ENCODE measurements around the gene PTRH1. TPM values are rescaled to one million over a fixed set of nuclear protein-coding genes. Genes with fewer than 3 reads are reported as not detected.

The PTRH1 gene
- total and polyA plus RNA-seq, 2 donors from 2014 or later = 20.5 to 41.3 TPM

DNA sequence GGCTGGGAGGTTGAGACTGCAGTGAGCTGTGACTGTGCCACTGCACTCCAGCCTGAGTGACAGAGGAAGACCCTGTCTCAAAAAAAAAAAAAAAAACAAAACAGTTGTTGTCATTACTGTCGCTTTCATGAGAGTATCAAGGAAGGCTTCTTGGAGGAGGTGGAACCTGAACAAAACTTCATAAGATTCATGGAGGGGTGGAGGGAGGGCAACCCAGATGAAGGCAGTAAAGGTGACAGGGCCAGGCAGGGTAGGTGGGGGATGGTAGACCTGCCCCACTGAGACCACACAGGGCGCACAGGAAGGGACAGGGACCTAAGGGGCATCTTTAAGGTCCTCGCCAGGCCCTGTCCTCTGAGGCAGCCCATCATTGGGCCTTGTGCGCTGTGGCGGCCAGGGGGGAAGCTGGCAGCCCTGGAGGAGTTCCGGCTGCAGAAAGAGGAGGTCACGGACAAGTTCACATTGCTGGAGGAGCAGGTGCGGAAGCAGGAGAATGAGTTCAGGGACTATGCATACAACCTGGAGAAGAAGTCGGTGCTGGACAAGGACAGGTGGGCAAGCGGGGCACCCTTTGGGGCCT lies 5.2 kb downstream of the PTRH1 start:
- no peaks in the 10 kb centered on the region for H3K36me3 ChIP-seq (ENCODE audit: control insufficient read depth in 2 of 3, insufficient read depth in 3 of 3, low read length in 3 of 3)
- DNase-seq (peak in 3 of 5 donors; percentile 25 to 48 (median 43)), FAIRE-seq (no peak)
- no peak overlapping the region for H3K9ac ChIP-seq (ENCODE audit: low read length in 3 of 3)
- H3K4me3 ChIP-seq (ENCODE audit: low read length in 3 of 3) = no peak overlapping the region
- no peaks in the 10 kb centered on the region for H3K9me3 ChIP-seq (ENCODE audit: control insufficient read depth in 2 of 3, insufficient read depth in 1 of 3, low read length in 3 of 3)
- H3K27ac ChIP-seq (ENCODE audit: low read depth in 2 of 2, low read length in 2 of 2) = no peak overlapping the region
- TF ChIP-seq, protein P1, sequence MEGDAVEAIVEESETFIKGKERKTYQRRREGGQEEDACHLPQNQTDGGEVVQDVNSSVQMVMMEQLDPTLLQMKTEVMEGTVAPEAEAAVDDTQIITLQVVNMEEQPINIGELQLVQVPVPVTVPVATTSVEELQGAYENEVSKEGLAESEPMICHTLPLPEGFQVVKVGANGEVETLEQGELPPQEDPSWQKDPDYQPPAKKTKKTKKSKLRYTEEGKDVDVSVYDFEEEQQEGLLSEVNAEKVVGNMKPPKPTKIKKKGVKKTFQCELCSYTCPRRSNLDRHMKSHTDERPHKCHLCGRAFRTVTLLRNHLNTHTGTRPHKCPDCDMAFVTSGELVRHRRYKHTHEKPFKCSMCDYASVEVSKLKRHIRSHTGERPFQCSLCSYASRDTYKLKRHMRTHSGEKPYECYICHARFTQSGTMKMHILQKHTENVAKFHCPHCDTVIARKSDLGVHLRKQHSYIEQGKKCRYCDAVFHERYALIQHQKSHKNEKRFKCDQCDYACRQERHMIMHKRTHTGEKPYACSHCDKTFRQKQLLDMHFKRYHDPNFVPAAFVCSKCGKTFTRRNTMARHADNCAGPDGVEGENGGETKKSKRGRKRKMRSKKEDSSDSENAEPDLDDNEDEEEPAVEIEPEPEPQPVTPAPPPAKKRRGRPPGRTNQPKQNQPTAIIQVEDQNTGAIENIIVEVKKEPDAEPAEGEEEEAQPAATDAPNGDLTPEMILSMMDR (IDR thresholded peaks at IDR 0.05; ENCODE audit: borderline replicate concordance, extremely low read depth, insufficient read depth) = no peak
- intact Hi-C loops (cut with DNase I) = no loop called here
- peaks cover 0 to 6% (median 0%) of the 10 kb centered on the region in 3 donors for H3K4me1 ChIP-seq (ENCODE audit: control insufficient read depth in 2 of 3, insufficient read depth in 2 of 3, low read depth in 1 of 3, low read length in 3 of 3)
- no peaks in the 10 kb centered on the region for H3K27me3 ChIP-seq (ENCODE audit: control insufficient read depth, insufficient read depth, low read length)

DNA sequence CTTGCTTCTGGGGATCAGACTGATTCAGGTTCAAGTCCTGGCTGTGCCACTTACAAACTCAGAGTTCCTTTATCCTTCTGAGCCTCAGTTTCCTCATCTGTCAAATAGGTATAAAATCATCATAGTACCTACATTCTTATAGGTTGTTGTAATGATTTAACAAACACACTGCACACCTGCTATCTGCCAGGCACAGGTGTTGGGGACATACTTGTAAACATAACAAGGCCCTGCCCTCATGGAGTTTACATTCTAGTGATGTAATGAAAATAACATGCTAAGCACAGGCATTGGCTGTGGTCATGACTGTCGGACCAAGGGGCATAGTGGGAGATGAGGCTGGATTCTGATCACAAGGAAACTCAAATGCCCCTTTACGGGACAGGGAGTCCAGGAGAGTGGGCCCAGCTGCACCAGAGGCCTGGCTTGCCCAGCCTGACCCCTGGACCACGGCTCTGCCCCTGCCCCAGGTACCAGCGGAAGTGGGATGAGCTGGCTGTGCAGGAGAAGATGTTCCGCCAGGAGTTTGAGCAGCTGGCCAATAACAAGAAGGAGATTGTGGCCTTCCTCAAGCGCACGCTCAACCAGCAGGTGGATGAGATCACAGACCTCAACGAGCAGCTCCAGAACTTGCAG lies 6.4 kb downstream of the PTRH1 start:
- DNase-seq = no peak
- Histone ChIP-seq H3K27me3 (ENCODE audit: control insufficient read depth, insufficient read depth, low read length) (no peaks in the 10 kb centered on the region), H3K4me3 (ENCODE audit: low read length in 3 of 3) (no peak overlapping the region), H3K9me3 (ENCODE audit: control insufficient read depth in 2 of 3, insufficient read depth in 1 of 3, low read length in 3 of 3) (no peaks in the 10 kb centered on the region), H3K9ac (ENCODE audit: low read length in 3 of 3) (no peak overlapping the region), H3K36me3 (ENCODE audit: control insufficient read depth in 2 of 3, insufficient read depth in 3 of 3, low read length in 3 of 3) (no peaks in the 10 kb centered on the region), H3K4me1 (ENCODE audit: control insufficient read depth in 2 of 3, insufficient read depth in 2 of 3, low read depth in 1 of 3, low read length in 3 of 3) (peaks cover 0 to under 1% (median 0%) of the 10 kb centered on the region in 3 donors), H3K27ac (ENCODE audit: low read depth in 2 of 2, low read length in 2 of 2) (no peak overlapping the region)
- TF ChIP-seq, protein P1 (IDR thresholded peaks at IDR 0.05; ENCODE audit: borderline replicate concordance, extremely low read depth, insufficient read depth) = no peak
- FAIRE-seq = no peak
- intact Hi-C loops (cut with DNase I) = no loop called here

DNA sequence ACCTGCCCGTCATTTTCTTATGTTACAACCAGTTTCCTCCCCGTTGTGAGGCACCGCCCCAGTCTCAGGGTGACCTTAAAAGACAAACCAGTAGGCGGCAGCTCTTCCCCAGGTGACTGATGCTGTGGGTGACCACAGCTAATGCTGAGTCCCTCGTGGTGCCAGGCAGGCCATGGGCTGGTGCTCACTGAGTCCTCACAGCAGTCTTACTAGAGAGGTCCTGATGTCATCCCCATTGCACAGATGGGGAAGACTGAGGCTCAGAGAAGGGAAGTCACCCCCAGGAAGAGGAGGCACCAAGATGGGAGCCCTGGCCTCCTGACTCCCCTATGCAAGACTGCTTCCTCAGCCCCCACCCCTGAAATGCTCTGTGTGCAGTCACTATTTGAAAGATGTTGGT lies 7.7 kb downstream of the PTRH1 start:
- no peaks in the 10 kb centered on the region for H3K4me1 ChIP-seq (ENCODE audit: control insufficient read depth in 2 of 3, insufficient read depth in 2 of 3, low read depth in 1 of 3, low read length in 3 of 3)
- TF ChIP-seq, protein P1 (IDR thresholded peaks at IDR 0.05; ENCODE audit: borderline replicate concordance, extremely low read depth, insufficient read depth) = peak; percentile 4
- no peak for FAIRE-seq
- no peak for DNase-seq
- H3K4me3 ChIP-seq (ENCODE audit: low read length in 3 of 3) = no peak overlapping the region
- H3K27me3 ChIP-seq (ENCODE audit: control insufficient read depth, insufficient read depth, low read length) = no peaks in the 10 kb centered on the region
- H3K9me3 ChIP-seq (ENCODE audit: control insufficient read depth in 2 of 3, insufficient read depth in 1 of 3, low read length in 3 of 3) = no peaks in the 10 kb centered on the region
- no peak overlapping the region for H3K9ac ChIP-seq (ENCODE audit: low read length in 3 of 3)
- intact Hi-C loops (cut with DNase I) = no loop called here
- H3K27ac ChIP-seq (ENCODE audit: low read depth in 2 of 2, low read length in 2 of 2) = no peak overlapping the region
- H3K36me3 ChIP-seq (ENCODE audit: control insufficient read depth in 2 of 3, insufficient read depth in 3 of 3, low read length in 3 of 3) = no peaks in the 10 kb centered on the region
